H9 (cell line): ENCODE data around the gene ANO6. TPM values are rescaled to one million over a fixed set of nuclear protein-coding genes. Genes with fewer than 3 reads are reported as not detected.

ENCODE experiments used
- DNase-seq: peaks from one replicate; pipeline ENCODE4 v3.0.0-alpha.2; 2017
- H2AFZ ChIP-seq: one replicate; pipeline ENCODE4 v1.6.1; 2013; ENCODE audit warnings: mild to moderate bottlenecking, low read length, control low read depth, moderate library complexity
- H2AK5ac ChIP-seq: 2 replicates; pipeline ENCODE4 v1.6.1; 2013; ENCODE audit warnings: low read length, control low read depth, mixed read lengths; ENCODE audit not compliant: insufficient read length
- H2BK120ac ChIP-seq: one replicate; pipeline ENCODE4 v1.6.1; 2013; ENCODE audit warnings: low read depth, mild to moderate bottlenecking, low read length, control low read depth, inconsistent platforms; ENCODE audit not compliant: poor library complexity, severe bottlenecking
- H2BK12ac ChIP-seq: 2 replicates; pipeline ENCODE4 v1.6.1; 2013; ENCODE audit warnings: low read length, control low read depth, mixed read lengths, low read depth; ENCODE audit not compliant: insufficient read length
- H2BK15ac ChIP-seq: 2 replicates; pipeline ENCODE4 v1.6.1; 2013; ENCODE audit warnings: low read depth, low read length, control low read depth
- H2BK20ac ChIP-seq: one replicate; pipeline ENCODE4 v1.6.1; 2013; ENCODE audit warnings: low read depth, mild to moderate bottlenecking, low read length, control low read depth, inconsistent platforms; ENCODE audit not compliant: poor library complexity, severe bottlenecking
- H2BK5ac ChIP-seq: 2 replicates; pipeline ENCODE4 v1.6.1; 2013; ENCODE audit warnings: low read length, control low read depth, mixed read lengths; ENCODE audit not compliant: insufficient read length
- H3K14ac ChIP-seq: 2 replicates; pipeline ENCODE4 v1.6.1; 2013; ENCODE audit warnings: low read length, control low read depth; ENCODE audit not compliant: insufficient read depth
- H3K18ac ChIP-seq: 2 replicates; pipeline ENCODE4 v1.6.1; 2013; ENCODE audit warnings: low read depth, mild to moderate bottlenecking, mixed read lengths, low read length, control low read depth; ENCODE audit not compliant: insufficient read length
- H3K23ac ChIP-seq: 2 replicates; pipeline ENCODE4 v1.6.1; 2013; ENCODE audit warnings: low read length, control low read depth, mixed read lengths, low read depth; ENCODE audit not compliant: insufficient read length
- H3K23me2 ChIP-seq: 2 replicates; pipeline ENCODE4 v1.6.1; 2013; ENCODE audit warnings: low read depth, mild to moderate bottlenecking, mixed read lengths, low read length, control low read depth; ENCODE audit not compliant: insufficient read length, poor library complexity, severe bottlenecking
- H3K27ac ChIP-seq: 2 replicates; pipeline ENCODE4 v1.5.1; 2013; ENCODE audit warnings: low read length, control low read depth, mixed read lengths, low read depth; ENCODE audit not compliant: insufficient read length
- H3K27me3 ChIP-seq: 2 replicates; pipeline ENCODE4 v1.6.1; 2013; ENCODE audit warnings: low read length, control low read depth, inconsistent platforms; ENCODE audit not compliant: insufficient read depth
- H3K4ac ChIP-seq: 2 replicates; pipeline ENCODE4 v1.6.1; 2013; ENCODE audit warnings: low read depth, mild to moderate bottlenecking, control low read depth, inconsistent platforms, low read length, moderate library complexity
- H3K4me1 ChIP-seq: 2 replicates; pipeline ENCODE4 v1.6.1; 2013; ENCODE audit warnings: low read length, control low read depth, inconsistent platforms; ENCODE audit not compliant: insufficient read depth
- H3K4me2 ChIP-seq: 2 replicates; pipeline ENCODE4 v1.6.1; 2013; ENCODE audit warnings: low read length, control low read depth, mixed read lengths; ENCODE audit not compliant: insufficient read length, insufficient read depth
- H3K56ac ChIP-seq: 2 replicates; pipeline ENCODE4 v1.6.1; 2013; ENCODE audit warnings: low read depth, mild to moderate bottlenecking, mixed read lengths, low read length, control low read depth; ENCODE audit not compliant: insufficient read length
- H3K79me1 ChIP-seq: 2 replicates; pipeline ENCODE4 v1.6.1; 2013; ENCODE audit warnings: low read depth, mild to moderate bottlenecking, moderate library complexity, low read length, control low read depth, inconsistent platforms; ENCODE audit not compliant: insufficient read depth, poor library complexity, severe bottlenecking
- H3K79me2 ChIP-seq: 2 replicates; pipeline ENCODE4 v1.6.1; 2013; ENCODE audit warnings: low read length, control low read depth, inconsistent platforms; ENCODE audit not compliant: insufficient read depth
- H3K9ac ChIP-seq: 2 replicates; pipeline ENCODE4 v1.6.1; 2013; ENCODE audit warnings: low read length, control low read depth, mixed read lengths; ENCODE audit not compliant: insufficient read length; ENCODE audit errors: extremely low read depth
- H3K9me3 ChIP-seq: one replicate; pipeline ENCODE4 v1.6.1; 2013; ENCODE audit warnings: low read depth, low read length, inconsistent platforms; ENCODE audit not compliant: control insufficient read depth
- H3T11ph ChIP-seq: one replicate; pipeline ENCODE4 v1.6.1; 2013; ENCODE audit warnings: mild to moderate bottlenecking, low read length, control low read depth, inconsistent platforms
- H4K20me1 ChIP-seq: one replicate; pipeline ENCODE4 v1.6.1; 2013; ENCODE audit not compliant: control insufficient read depth, insufficient read length, insufficient read depth
- H4K5ac ChIP-seq: 2 replicates; pipeline ENCODE4 v1.6.1; 2013; ENCODE audit warnings: low read depth, mild to moderate bottlenecking, mixed read lengths, low read length, control low read depth; ENCODE audit not compliant: insufficient read length
- H4K8ac ChIP-seq: replicated peaks from 2 replicates; pipeline ENCODE4 v1.6.1; 2013; ENCODE audit warnings: low read length, control low read depth, mixed read lengths, low read depth; ENCODE audit not compliant: insufficient read length
- H4K91ac ChIP-seq: 2 replicates; pipeline ENCODE4 v1.6.1; 2013; ENCODE audit warnings: low read depth, mild to moderate bottlenecking, moderate library complexity, mixed read lengths, low read length, control low read depth; ENCODE audit not compliant: insufficient read length
- H3K27ac Mint-ChIP-seq, 3 experiments: 2 replicates in 2 of 3; 3 replicates in 1 of 3; pipeline ENCODE4 v1.8.0; 2020 to 2021; ENCODE audit warnings: mixed read lengths in 3 of 3, mild to moderate bottlenecking in 1 of 3, moderate library complexity in 1 of 3
- H3K27me3 Mint-ChIP-seq: 2 replicates; pipeline ENCODE4 v1.8.0; 2021; ENCODE audit warnings: low read depth, mild to moderate bottlenecking, moderate library complexity, mixed read lengths
- H3K36me3 Mint-ChIP-seq, 3 experiments: 2 replicates in 2 of 3; 3 replicates in 1 of 3; pipeline ENCODE4 v1.8.0; 2020 to 2021; ENCODE audit warnings: low read depth in 3 of 3, mixed read lengths in 3 of 3; ENCODE audit not compliant: insufficient read depth in 1 of 3
- H3K4me1 Mint-ChIP-seq, 2 experiments: 2 replicates each; pipeline ENCODE4 v1.8.0; 2020; ENCODE audit warnings: mixed read lengths in 2 of 2
- H3K4me3 Mint-ChIP-seq, 2 experiments: 2 replicates in 1 of 2; 3 replicates in 1 of 2; pipeline ENCODE4 v1.8.0; 2020 to 2021; ENCODE audit warnings: mild to moderate bottlenecking in 2 of 2, mixed read lengths in 2 of 2, moderate library complexity in 1 of 2
- H3K9me3 Mint-ChIP-seq, 2 experiments: 2 replicates in 1 of 2; 3 replicates in 1 of 2; pipeline ENCODE4 v1.8.0; 2020; ENCODE audit warnings: mild to moderate bottlenecking in 2 of 2, mixed read lengths in 2 of 2, moderate library complexity in 1 of 2
- CTCF ChIP-seq: fragments of 200-600 bp; sonication (generic); conservative IDR thresholded peaks from 3 replicates; pipeline ENCODE4 v1.8.0; 2021; ENCODE audit warnings: antibody characterized with exemption, mild to moderate bottlenecking
- WGBS: extraction: QIAGEN DNeasy Blood & Tissue Kit; methylation state at CpG from one replicate; pipeline ENCODE4 v1.1.7; 2013; ENCODE audit warnings: missing lambda C conversion rate, low lambda C conversion rate, mixed read lengths; ENCODE audit not compliant: insufficient read length; ENCODE audit errors: extremely low coverage; 5-methylcytosine and 5-hydroxymethylcytosine counted together
- total RNA-seq: library from RNA; stranded (reverse); gene quantifications from 2 replicates; pipeline ENCODE4 v1.2.1, GENCODE V29; 2021

ANO6 gene
- total RNA-seq, 1 experiment from 2014 or later = 24.3 TPM

GRCh38 chr12:45350861-45351260, 135.0 kb downstream of the ANO6 start:
- no peaks in the 10 kb centered on the region for H3K23me2 ChIP-seq
- H4K91ac ChIP-seq = no peak overlapping the region
- H2AK5ac ChIP-seq = no peak overlapping the region
- no peaks in the 10 kb centered on the region for H3K27me3 ChIP-seq
- peaks cover 38 to 48% (median 43%) of the 10 kb centered on the region in 3 experiments for H3K36me3 Mint-ChIP-seq
- no peak overlapping the region for H3K9ac ChIP-seq
- no peak overlapping the region for H4K8ac ChIP-seq
- no peak for TF ChIP-seq CTCF
- H3K27ac ChIP-seq = no peak overlapping the region
- H2AFZ ChIP-seq = no peak overlapping the region
- peaks cover 0 to 8% of the 10 kb centered on the region in 2 experiments; a peak in 3 of 5 replicates for H3K9me3 Mint-ChIP-seq
- H2BK5ac ChIP-seq = no peak overlapping the region
- no peak overlapping the region for H2BK12ac ChIP-seq
- no peak overlapping the region for H3K4me2 ChIP-seq
- no peak overlapping the region for H3K27ac Mint-ChIP-seq
- H3K4me3 Mint-ChIP-seq = no peak overlapping the region
- no peak overlapping the region for H2BK120ac ChIP-seq
- peaks cover 6% of the 10 kb centered on the region for H3K4me1 ChIP-seq
- no peaks in the 10 kb centered on the region for H3K79me2 ChIP-seq
- no peak overlapping the region for H3T11ph ChIP-seq
- DNase-seq = no peak
- peaks cover 3 to 9% of the 10 kb centered on the region in 2 experiments; a peak in 3 of 4 replicates for H3K4me1 Mint-ChIP-seq
- WGBS = no CpG with 5 or more reads among the region's 3 CpGs
- H3K23ac ChIP-seq = no peak overlapping the region
- H3K27me3 Mint-ChIP-seq = no peaks in the 10 kb centered on the region
- no peak overlapping the region for H3K18ac ChIP-seq
- H2BK20ac ChIP-seq = no peak overlapping the region
- no peak overlapping the region for H3K14ac ChIP-seq
- H4K20me1 ChIP-seq = no peaks in the 10 kb centered on the region
- H3K79me1 ChIP-seq = no peaks in the 10 kb centered on the region
- no peak overlapping the region for H3K4ac ChIP-seq
- no peak overlapping the region for H4K5ac ChIP-seq
- H3K9me3 ChIP-seq = peaks cover 10% of the 10 kb centered on the region
- H3K56ac ChIP-seq = no peak overlapping the region
- no peak overlapping the region for H2BK15ac ChIP-seq
